Breast epithelium (tissue), 3 donors: ENCODE results near the gene ZNF775.

Experiments
- POLR2A ChIP-seq: fragments of 450-650 bp; IDR thresholded peaks from one replicate; pipeline ENCODE4 v1.6.1; 2016; ENCODE audit warnings: antibody characterized with exemption, mild to moderate bottlenecking, moderate library complexity
- TF ChIP-seq, protein P1 (sequence below), 3 donors: fragments of 450-650 bp; IDR thresholded peaks; one replicate each; pipeline ENCODE4 v1.5.1; 2016 to 2017; ENCODE audit warnings: antibody characterized with exemption in 3 of 3, mild to moderate bottlenecking in 3 of 3, moderate library complexity in 3 of 3

DNA sequence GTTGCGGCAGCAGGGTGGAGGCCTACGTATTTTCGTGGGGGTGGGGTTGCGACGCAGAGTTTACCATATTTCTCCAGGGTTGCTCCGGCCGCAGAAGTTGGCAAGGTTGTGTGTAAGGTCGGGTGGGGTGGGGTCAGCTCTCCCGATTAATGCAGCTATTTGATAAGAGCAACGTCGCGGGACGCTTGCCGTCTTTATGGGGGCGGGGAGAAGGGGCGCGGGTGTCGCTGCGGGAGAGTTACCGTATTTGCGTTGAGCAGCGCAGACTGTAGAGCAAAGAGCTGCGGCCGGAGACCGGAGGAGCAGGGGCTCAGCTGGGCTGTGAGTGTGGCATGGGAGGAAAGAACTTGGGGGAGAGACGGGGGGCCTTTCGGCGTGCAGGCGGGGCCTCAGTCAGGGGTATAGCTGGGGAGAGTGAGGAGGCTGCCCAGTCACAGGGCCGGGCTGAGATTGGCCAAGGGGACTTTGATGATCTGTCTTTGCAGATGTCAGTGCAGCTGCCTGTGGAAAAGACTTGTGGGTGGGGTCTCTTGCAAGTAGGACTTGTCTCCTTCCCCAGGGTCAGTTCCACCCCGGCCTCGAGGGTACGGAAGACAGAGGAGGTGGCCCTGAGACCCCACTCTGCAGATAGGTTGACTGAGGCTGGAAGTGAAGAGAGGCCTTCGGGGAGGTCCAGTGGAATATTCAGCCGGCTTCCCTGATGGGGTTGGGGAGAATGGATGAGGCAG lies 26.6 kb downstream of the ZNF775 start:
- TF ChIP-seq, protein P1, sequence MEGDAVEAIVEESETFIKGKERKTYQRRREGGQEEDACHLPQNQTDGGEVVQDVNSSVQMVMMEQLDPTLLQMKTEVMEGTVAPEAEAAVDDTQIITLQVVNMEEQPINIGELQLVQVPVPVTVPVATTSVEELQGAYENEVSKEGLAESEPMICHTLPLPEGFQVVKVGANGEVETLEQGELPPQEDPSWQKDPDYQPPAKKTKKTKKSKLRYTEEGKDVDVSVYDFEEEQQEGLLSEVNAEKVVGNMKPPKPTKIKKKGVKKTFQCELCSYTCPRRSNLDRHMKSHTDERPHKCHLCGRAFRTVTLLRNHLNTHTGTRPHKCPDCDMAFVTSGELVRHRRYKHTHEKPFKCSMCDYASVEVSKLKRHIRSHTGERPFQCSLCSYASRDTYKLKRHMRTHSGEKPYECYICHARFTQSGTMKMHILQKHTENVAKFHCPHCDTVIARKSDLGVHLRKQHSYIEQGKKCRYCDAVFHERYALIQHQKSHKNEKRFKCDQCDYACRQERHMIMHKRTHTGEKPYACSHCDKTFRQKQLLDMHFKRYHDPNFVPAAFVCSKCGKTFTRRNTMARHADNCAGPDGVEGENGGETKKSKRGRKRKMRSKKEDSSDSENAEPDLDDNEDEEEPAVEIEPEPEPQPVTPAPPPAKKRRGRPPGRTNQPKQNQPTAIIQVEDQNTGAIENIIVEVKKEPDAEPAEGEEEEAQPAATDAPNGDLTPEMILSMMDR (IDR thresholded peaks at IDR 0.05): no peak
- no peak for TF ChIP-seq POLR2A
